Mucosa of rectum (tissue), 2 donors: ENCODE data around the gene FBN3.

Source experiments
- H3K27ac ChIP-seq, 2 donors: one replicate each; pipeline ENCODE4 v1.7.0; 2013; ENCODE audit warnings: inconsistent platforms in 2 of 2, low read depth in 2 of 2, low read length in 2 of 2
- H3K27me3 ChIP-seq, 2 donors: one replicate each; pipeline ENCODE4 v1.7.0; 2013; ENCODE audit warnings: low read length in 2 of 2; ENCODE audit not compliant: control insufficient read depth in 2 of 2, insufficient read depth in 2 of 2
- H3K36me3 ChIP-seq, 2 donors: one replicate each; pipeline ENCODE4 v1.7.0; 2013; ENCODE audit warnings: low read length in 2 of 2; ENCODE audit not compliant: control insufficient read depth in 2 of 2, insufficient read depth in 2 of 2
- H3K4me1 ChIP-seq, 2 donors: one replicate each; pipeline ENCODE4 v1.7.0; 2013; ENCODE audit warnings: low read length in 2 of 2, mild to moderate bottlenecking in 1 of 2; ENCODE audit not compliant: control insufficient read depth in 2 of 2, insufficient read depth in 2 of 2
- H3K4me3 ChIP-seq, 2 donors: one replicate each; pipeline ENCODE4 v1.7.0; 2013; ENCODE audit warnings: low read length in 2 of 2
- H3K9ac ChIP-seq, 2 donors: one replicate each; pipeline ENCODE4 v1.7.0; 2013; ENCODE audit warnings: low read length in 2 of 2, low read depth in 1 of 2, mild to moderate bottlenecking in 1 of 2
- H3K9me3 ChIP-seq, 2 donors: one replicate each; pipeline ENCODE4 v1.7.0; 2013; ENCODE audit warnings: low read length in 2 of 2; ENCODE audit not compliant: control insufficient read depth in 2 of 2
- donor health status: healthy.
- donor health status: Normal muscosa, but diverticular disease.

Gene FBN3

GRCh38 chr19:8149261-8150094 is at the start of gene FBN3:
TSS of gene FBN3 (minus strand) at chr19:8149592. CDS start at chr19:8147480, 2,112 bp downstream.
- Histone ChIP-seq H3K9me3 (no peaks in the 10 kb centered on the region), H3K27ac (no peak within 1 kb of the TSS), H3K4me1 (peaks cover 0 to under 1% of the 10 kb centered on the region in 2 donors), H3K36me3 (no peaks in the 10 kb centered on the region), H3K9ac (no peak within 1 kb of the TSS), H3K27me3 (peaks cover 26 to 32% of the 10 kb centered on the region in 2 donors), H3K4me3 (no peak within 1 kb of the TSS)

GRCh38 chr19:8196271-8196927 is 47.0 kb upstream of the FBN3 start:
- no peak overlapping the region for H3K9ac ChIP-seq
- H3K27me3 ChIP-seq: no peaks in the 10 kb centered on the region
- no peak overlapping the region for H3K27ac ChIP-seq
- H3K36me3 ChIP-seq: no peaks in the 10 kb centered on the region
- H3K4me3 ChIP-seq: no peak overlapping the region
- peaks cover 2 to 4% of the 10 kb centered on the region in 2 donors for H3K4me1 ChIP-seq
- no peaks in the 10 kb centered on the region for H3K9me3 ChIP-seq

- Histone ChIP-seq H3K9ac (no peak overlapping the region), H3K36me3 (no peaks in the 10 kb centered on the region), H3K4me3 (peak overlapping the region in 1 of 2 donors; percentile 4), H3K9me3 (no peaks in the 10 kb centered on the region), H3K27me3 (no peaks in the 10 kb centered on the region), H3K4me1 (peaks cover 2 to 4% of the 10 kb centered on the region in 2 donors), H3K27ac (peak overlapping the region; percentile 3 to 70)
These were observed 45.3 kb upstream of the FBN3 start for GRCh38 chr19:8194528-8195267.

- Histone ChIP-seq H3K9me3 (no peaks in the 10 kb centered on the region), H3K4me1 (peaks cover 2 to 4% of the 10 kb centered on the region in 2 donors), H3K36me3 (no peaks in the 10 kb centered on the region), H3K9ac (no peak overlapping the region), H3K4me3 (no peak overlapping the region), H3K27ac (no peak overlapping the region), H3K27me3 (no peaks in the 10 kb centered on the region)
These were observed 42.9 kb upstream of the FBN3 start for GRCh38 chr19:8192221-8192820.

- Histone ChIP-seq H3K4me3 (no peak overlapping the region), H3K27me3 (no peaks in the 10 kb centered on the region), H3K36me3 (no peaks in the 10 kb centered on the region), H3K9ac (no peak overlapping the region), H3K27ac (no peak overlapping the region), H3K4me1 (no peaks in the 10 kb centered on the region), H3K9me3 (no peaks in the 10 kb centered on the region)
These were observed 36.1 kb upstream of the FBN3 start for GRCh38 chr19:8185343-8186068.

GRCh38 chr19:8184274-8184673 is 34.9 kb upstream of the FBN3 start:
- no peak overlapping the region for H3K27ac ChIP-seq
- H3K9me3 ChIP-seq: no peaks in the 10 kb centered on the region
- no peak overlapping the region for H3K4me3 ChIP-seq
- no peaks in the 10 kb centered on the region for H3K36me3 ChIP-seq
- no peaks in the 10 kb centered on the region for H3K27me3 ChIP-seq
- no peaks in the 10 kb centered on the region for H3K4me1 ChIP-seq
- H3K9ac ChIP-seq: no peak overlapping the region

- Histone ChIP-seq H3K27me3 (no peaks in the 10 kb centered on the region), H3K27ac (no peak overlapping the region)
These were observed 30.6 kb upstream of the FBN3 start for GRCh38 chr19:8180018-8180417.

GRCh38 chr19:8174706-8175105 is 25.3 kb upstream of the FBN3 start:
- H3K27ac ChIP-seq: no peak overlapping the region
- no peaks in the 10 kb centered on the region for H3K27me3 ChIP-seq
- H3K36me3 ChIP-seq: no peaks in the 10 kb centered on the region
- no peak overlapping the region for H3K4me3 ChIP-seq
- no peaks in the 10 kb centered on the region for H3K4me1 ChIP-seq
- H3K9ac ChIP-seq: no peak overlapping the region
- no peaks in the 10 kb centered on the region for H3K9me3 ChIP-seq

More at GRCh38 chr19:8180018-8180417, 30.6 kb upstream of the FBN3 start:
- H3K9ac ChIP-seq: no peak overlapping the region
- no peaks in the 10 kb centered on the region for H3K4me1 ChIP-seq
- H3K36me3 ChIP-seq: no peaks in the 10 kb centered on the region
- no peak overlapping the region for H3K4me3 ChIP-seq
- no peaks in the 10 kb centered on the region for H3K9me3 ChIP-seq

GRCh38 chr19:8168537-8168936 is 19.1 kb upstream of the FBN3 start:
- Histone ChIP-seq H3K9me3 (no peaks in the 10 kb centered on the region), H3K4me3 (no peak overlapping the region), H3K27me3 (no peaks in the 10 kb centered on the region), H3K4me1 (no peaks in the 10 kb centered on the region), H3K27ac (no peak overlapping the region), H3K9ac (no peak overlapping the region), H3K36me3 (no peaks in the 10 kb centered on the region)
